WI38 (cell line): Measurements from ENCODE around the gene SYNDIG1.
"Not testable (repeated sequence)": the region's sequence is repeated elsewhere in the genome, so short reads cannot be mapped to it uniquely, and the experiment has no call there.

Source experiments
- H3K4me3 ChIP-seq: 2 replicates; pipeline ENCODE4 v1.5.1; 2011; ENCODE audit warnings: low read depth, mild to moderate bottlenecking, control low read depth, low read length
- TF ChIP-seq, protein P1 (sequence below): IDR thresholded peaks from 2 replicates; pipeline ENCODE4 v1.5.1; 2012; ENCODE audit warnings: low read depth, mild to moderate bottlenecking, control low read depth, low read length

SYNDIG1 gene

DNA sequence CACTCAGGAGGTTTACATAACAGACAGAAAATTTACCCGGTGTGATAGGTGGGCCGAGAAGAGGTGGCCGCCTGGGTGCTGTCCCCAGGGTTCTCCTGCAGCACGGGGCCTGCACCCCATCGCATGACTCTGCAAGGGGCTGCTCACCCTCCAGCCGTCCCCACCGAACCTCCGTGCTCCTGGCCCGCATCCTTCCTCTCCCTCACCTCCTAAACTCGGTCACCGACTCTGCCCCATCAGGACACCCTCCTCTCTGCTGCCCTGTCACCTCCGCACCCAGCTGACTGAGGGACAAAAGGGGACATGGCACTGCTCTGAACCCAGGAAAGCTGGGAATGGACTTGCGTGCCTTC, 147.6 kb downstream of the SYNDIG1 start:
- TF ChIP-seq, protein P1, sequence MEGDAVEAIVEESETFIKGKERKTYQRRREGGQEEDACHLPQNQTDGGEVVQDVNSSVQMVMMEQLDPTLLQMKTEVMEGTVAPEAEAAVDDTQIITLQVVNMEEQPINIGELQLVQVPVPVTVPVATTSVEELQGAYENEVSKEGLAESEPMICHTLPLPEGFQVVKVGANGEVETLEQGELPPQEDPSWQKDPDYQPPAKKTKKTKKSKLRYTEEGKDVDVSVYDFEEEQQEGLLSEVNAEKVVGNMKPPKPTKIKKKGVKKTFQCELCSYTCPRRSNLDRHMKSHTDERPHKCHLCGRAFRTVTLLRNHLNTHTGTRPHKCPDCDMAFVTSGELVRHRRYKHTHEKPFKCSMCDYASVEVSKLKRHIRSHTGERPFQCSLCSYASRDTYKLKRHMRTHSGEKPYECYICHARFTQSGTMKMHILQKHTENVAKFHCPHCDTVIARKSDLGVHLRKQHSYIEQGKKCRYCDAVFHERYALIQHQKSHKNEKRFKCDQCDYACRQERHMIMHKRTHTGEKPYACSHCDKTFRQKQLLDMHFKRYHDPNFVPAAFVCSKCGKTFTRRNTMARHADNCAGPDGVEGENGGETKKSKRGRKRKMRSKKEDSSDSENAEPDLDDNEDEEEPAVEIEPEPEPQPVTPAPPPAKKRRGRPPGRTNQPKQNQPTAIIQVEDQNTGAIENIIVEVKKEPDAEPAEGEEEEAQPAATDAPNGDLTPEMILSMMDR, result no peak
- H3K4me3 ChIP-seq, result no peak overlapping the region

DNA sequence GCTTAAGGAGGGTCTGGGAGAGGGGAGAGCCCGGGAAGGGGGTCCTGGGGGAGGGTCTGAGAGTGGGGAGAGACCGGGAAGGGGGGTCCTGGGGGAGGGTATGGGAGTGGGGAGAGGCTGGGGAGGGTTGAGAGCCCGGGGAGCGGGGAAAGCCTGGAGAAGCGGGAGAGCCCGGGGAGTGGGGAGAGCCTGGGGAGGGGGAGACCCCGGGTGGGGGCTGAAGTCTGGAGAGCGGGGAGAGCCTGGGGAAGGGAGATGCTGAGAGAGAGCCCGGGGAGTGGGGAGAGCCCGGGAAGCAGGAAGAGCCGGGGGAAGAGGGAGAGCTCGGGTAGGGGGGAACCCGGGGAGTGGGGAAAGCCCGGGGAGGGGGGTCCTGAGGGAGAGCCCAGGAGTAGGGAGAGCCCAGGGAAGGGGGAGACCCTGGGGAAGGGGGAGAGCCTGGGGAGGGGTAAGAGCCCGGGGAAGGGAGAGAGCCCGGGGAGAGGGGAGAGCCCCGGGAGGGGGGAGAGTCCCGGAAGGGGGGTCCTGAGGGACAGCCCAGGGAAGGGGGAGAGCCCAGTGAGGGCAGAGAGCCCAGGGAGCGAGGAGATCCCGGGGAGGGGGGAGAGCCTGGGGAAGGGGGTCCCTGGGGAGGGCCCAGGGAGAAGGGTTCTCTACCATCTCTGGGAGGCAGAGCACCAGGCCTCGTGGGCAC, 148.5 kb downstream of the SYNDIG1 start:
- H3K4me3 ChIP-seq, result no peak overlapping the region
- TF ChIP-seq, protein P1, result no peak

GRCh38 chr20:24618739-24619138, 149.3 kb downstream of the SYNDIG1 start:
- no peak overlapping the region for H3K4me3 ChIP-seq
- TF ChIP-seq, protein P1, result no peak

GRCh38 chr20:24619212-24619611, 149.8 kb downstream of the SYNDIG1 start:
- TF ChIP-seq, protein P1, result no peak
- H3K4me3 ChIP-seq, result no peak overlapping the region

DNA sequence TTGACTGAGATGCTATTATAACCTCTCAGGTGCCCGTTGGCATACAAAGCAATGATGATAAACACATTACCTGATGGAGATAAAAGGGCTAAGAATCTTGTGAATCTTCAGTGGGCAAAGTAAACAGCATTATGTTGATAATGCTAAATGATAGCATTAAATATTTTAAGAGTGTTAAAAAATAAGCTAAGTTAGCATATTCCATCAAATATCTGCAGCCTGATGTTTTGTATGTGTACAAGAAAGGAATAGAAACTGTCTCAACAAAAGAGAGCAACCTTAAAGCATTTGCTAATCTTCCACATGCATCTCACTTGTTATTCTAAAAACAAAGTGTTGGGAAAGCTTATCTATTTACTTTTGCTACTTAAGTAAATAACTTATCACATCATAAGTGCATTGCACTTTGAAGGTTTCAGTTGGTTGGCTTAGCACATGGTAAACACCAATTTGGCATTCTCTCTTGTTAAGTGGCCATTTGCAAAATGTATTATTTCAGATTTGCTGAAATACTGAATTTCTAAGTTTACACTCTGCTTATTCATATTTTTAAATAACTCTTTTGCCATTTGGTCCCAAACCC, 151.6 kb downstream of the SYNDIG1 start:
- H3K4me3 ChIP-seq, result no peak overlapping the region
- TF ChIP-seq, protein P1, result no peak

DNA sequence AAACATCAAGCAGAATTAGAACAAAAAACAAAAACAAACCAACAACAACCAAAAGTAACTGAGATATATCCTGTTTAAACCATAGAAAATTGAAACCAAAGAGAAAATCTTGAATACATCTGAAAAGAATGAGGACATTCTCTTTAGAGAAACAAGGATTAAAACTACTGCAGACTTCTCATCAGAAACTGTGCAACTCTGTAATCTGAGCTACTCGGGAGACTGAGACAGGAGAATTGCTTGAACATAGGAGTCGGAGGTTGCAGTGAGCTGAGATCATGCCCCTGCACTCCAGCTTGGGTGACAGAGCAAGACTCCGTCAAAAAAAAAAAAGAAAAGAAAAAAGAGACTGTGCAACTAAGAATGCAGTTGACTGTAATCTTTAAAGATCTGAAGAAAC, 153.4 kb downstream of the SYNDIG1 start:
- TF ChIP-seq, protein P1, result no peak
- no peak overlapping the region for H3K4me3 ChIP-seq

DNA sequence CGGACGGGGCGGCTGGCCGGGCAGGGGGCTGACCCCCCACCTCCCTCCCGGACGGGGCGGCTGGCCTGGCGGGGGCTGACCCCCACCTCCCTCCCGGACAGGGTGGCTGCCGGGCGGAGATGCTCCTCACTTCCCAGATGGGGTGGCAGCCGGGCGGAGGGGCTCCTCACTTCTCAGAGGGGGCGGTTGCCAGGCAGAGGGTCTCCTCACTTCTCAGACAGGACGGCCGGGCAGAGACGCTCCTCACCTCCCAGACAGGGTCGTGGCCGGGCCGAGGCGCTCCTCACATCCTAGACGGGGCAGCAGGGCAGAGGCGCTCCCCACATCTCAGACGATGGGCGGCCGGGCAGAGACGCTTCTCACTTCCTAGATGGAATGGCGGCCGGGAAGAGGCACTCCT, 156.7 kb downstream of the SYNDIG1 start:
- not testable (repeated sequence) for H3K4me3 ChIP-seq

DNA sequence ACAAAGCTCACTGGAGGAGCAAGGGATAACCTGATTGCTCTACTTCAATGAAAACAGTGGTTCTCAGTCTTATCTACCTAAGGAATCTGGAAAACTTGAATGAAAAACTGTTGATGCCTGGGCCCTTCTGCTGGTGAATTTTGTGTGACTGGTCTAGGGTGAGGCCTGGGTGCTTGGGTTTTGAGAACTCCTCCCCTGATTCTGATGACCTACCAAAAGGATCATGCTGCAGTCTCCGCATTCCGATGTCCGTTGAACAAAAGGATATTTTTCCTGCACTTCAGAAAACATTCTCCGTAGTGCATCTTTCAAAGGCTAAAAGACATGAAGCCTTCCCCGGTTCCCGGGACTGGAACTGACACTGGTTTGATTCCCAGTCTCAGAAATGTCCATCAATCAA, 157.9 kb downstream of the SYNDIG1 start:
- TF ChIP-seq, protein P1, result no peak

More for the DNA sequence above, 157.9 kb downstream of the SYNDIG1 start:
- no peak overlapping the region for H3K4me3 ChIP-seq
